HG02759 (cell line): Measurements from ENCODE around the gene CCDC190.
"Not testable (repeated sequence)": the region's sequence is repeated elsewhere in the genome, so short reads cannot be mapped to it uniquely, and the experiment has no call there.

Experiments used
- ATAC-seq: cut with Tn5 transposase; IDR thresholded peaks from one replicate; pipeline ENCODE4 v1.9.1; 2021; ENCODE audit warnings: mild to moderate bottlenecking, moderate library complexity; ENCODE audit not compliant: unreplicated experiment

The CCDC190 gene

GRCh38 chr1:162838863-162839262 is 22.1 kb downstream of the CCDC190 start:
- no peak for ATAC-seq

- peak; percentile 80 for ATAC-seq
Measured at GRCh38 chr1:162835157-162835899, 25.6 kb downstream of the CCDC190 start.

- ATAC-seq = no peak
Measured at GRCh38 chr1:162832470-162832869, 28.5 kb downstream of the CCDC190 start.

- no peak for ATAC-seq
Measured at GRCh38 chr1:162829268-162829667, 31.7 kb downstream of the CCDC190 start.

GRCh38 chr1:162823771-162824525 is 37.0 kb downstream of the CCDC190 start:
- no peak for ATAC-seq

GRCh38 chr1:162823231-162823630 is 37.7 kb downstream of the CCDC190 start:
- no peak for ATAC-seq

- ATAC-seq = peak; percentile 47
Measured at GRCh38 chr1:162822391-162823200, 38.4 kb downstream of the CCDC190 start.

- ATAC-seq = not testable (repeated sequence)
Measured at GRCh38 chr1:162818666-162819065, 42.3 kb downstream of the CCDC190 start.

- ATAC-seq = not testable (repeated sequence)
Measured at GRCh38 chr1:162818136-162818535, 42.8 kb downstream of the CCDC190 start.

GRCh38 chr1:162812357-162812756 is 48.6 kb downstream of the CCDC190 start:
- not testable (repeated sequence) for ATAC-seq

- ATAC-seq = not testable (repeated sequence)
Measured at GRCh38 chr1:162807503-162807902, 53.5 kb downstream of the CCDC190 start.
